GM19455 (cell line): ENCODE measurements around the gene SIX3.

Experiments
- ATAC-seq: cut with Tn5 transposase; IDR thresholded peaks from one replicate; pipeline ENCODE4 v1.9.1; 2021; ENCODE audit not compliant: unreplicated experiment

The SIX3 gene

DNA sequence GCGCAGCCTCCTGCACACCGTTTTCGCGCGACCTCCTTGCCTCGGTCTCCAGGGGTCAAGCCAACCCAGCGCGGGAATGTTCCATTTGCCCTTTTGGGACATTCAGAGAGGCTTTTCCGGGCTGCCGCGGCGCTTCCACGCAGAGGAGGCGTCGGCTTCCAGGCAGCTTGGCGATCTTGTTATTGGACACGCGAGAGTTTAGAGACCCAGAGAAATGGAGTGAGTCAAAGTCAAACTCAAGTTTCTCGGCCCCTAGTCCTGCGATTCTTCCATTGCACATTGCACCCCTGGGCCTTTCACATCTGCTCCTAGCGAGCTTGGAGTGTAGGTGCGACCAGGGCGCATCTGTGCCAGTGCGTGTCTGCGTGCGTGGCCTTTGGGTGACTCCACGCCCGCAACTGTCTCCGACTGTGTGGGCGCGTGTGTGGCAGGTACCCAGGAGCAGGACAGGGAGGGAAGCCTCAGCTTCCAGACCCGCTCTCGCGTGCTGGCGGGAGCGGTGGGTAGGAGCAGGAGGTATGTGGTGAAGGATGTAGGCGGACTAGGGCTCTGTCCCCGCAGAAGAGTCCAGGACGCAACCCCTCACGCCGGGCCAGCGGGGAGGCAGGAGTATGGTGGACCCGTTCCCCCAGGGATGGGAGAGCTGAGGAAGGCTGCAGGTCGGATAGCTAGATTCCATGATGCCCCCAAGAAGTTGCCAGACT, 13.5 kb downstream of the SIX3 start:
- ATAC-seq = no peak

DNA sequence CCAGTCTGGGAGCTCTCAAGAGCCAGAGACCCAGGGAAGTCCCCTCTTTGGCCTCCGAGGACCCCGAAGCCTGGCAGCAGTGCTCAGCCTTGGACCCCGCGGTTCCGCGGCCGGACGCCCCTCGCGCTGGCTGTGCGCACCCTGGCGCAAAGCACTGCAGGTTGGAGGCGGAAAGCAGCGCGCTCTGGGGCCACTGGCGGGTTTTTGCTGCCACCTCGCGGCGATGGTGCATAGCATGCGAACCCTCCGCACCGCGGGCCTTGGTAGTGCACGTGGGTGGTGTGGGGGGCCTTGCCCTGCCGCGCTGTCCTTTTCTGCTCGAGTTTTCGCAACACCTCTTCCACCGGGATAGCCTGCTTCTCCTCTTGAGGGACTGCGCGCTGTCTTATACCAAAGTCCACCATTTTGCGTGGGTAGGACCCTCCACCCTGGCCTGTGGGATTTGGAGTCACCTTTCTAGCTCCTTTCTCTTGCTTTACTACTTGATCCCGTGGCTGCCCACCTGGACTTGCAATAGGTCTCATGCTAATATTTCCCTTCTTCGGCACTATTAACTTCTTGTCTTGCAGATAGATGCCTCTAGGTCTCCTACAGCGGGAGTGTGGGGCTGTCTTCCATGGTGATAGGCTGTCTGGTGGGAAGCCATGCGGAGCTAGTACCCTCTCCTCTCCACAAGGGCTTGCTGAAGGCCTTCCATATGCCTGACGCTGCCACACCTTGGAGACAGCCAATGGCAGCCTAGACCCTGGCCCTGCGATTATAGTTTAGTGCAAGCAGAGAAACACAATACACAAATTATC, 14.3 kb downstream of the SIX3 start:
- no peak for ATAC-seq

DNA sequence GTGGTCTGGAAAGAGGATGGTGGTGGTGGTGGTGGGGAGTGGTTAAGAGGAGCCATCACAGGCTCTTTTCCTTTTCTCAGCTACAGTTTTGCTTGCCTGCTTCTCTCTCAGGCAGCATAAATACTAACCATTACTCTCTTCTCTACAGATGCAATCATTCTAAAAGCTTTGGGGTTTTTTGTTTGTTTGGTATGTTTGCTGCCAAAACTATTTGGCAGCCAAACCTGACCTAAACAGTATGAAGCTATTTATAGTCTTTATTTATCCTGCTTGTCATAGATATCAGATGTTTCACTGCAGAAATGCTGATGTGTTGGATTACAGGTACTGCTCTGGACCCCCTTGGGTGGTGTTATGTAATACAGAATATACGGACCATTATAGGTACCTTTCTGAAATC, 15.3 kb downstream of the SIX3 start:
- ATAC-seq = no peak

DNA sequence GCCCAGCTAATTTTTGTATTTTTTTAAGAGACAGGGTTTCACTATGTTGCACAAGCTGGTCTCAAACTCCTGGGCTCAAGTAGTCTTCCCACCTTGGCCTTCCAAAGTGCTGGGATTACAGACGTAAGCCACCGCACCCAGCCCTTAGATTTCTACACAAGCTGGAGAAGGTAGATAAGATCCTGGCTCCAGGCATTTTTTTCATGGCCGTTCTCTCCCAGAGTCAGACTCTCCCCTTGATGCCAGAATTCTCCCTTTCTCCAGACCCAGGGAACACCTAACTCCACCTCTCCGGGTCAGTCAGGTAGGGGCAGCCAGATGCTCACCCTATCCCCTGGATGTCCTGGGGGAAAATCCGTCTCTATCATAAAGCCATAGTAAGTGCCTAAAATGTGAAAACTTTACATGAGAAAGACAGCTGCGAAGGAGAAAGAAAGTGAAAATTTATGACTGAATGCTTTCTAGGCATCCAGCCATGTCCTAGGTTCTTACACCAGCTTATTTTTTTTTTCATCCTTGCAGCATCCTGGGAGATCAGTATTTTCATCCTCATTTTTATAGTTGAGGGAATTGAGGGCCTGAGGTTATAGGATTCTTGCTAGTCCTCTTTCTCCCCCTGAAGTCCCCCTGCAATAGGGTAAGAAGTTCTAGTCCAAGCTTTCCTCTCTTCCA, 16.3 kb downstream of the SIX3 start:
- ATAC-seq = no peak

DNA sequence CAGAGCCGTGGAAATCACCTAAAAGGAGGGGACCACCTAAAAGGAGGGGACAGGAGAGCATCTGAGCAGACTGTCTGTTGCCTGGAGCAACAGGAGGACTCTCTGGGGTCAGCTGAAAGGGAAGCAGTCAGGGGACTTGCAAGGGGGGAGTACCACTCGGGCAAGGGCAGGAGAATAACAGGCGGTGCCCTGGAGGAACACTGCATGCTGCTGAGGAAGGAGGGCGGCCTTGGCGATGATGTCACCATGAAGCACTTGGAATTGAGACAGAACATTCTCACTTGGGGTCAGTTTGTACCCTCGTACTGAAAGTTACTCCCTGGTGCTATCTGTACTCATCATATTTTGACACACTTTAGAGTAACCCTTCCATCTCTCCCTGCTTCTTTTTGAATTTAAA, 18.4 kb downstream of the SIX3 start:
- no peak for ATAC-seq

DNA sequence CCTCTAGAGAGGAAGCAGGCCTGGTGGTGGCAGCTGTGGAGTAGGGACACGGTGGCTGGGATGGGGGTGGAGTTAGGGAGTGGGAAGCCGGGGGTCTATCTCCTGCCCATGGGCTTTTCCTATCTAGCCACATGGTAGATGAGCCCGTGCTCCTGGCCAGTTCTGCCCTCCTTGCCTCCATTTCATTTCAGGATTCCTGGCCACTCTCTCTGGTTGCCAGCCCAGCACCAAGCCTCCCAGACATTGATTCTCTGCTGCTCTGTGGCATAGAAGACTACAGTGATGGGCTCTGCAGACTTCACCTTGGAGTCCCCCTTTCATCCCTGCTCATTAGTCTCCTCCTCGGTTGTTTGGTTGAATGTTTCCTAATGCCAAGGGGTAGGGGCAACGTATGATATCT, 19.4 kb downstream of the SIX3 start:
- ATAC-seq = no peak

DNA sequence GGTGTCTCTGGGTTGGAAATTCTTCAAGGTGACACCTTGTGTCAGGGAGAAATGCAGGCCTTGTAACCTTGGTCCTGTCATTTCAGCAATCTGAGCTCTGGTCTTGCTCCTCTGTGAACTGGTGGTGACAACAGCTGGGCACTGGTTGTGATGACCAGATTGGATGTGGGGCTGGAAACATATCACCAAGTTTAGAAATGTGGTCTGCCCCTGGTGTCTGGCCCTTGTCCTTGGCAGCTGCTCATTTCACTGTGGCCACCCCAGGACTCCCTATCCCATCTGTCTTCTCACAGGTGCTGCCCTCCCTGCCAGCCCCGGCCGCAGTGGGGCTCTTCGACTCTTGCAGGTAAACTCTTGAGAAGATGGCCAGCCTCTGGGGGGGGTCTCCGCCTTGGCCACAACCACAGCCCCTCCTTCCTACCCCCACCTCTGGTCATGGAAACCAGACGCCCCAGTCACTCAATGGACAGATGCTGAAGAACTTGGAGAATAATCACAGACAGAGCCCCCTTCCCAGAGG, 20.7 kb downstream of the SIX3 start:
- ATAC-seq = no peak

DNA sequence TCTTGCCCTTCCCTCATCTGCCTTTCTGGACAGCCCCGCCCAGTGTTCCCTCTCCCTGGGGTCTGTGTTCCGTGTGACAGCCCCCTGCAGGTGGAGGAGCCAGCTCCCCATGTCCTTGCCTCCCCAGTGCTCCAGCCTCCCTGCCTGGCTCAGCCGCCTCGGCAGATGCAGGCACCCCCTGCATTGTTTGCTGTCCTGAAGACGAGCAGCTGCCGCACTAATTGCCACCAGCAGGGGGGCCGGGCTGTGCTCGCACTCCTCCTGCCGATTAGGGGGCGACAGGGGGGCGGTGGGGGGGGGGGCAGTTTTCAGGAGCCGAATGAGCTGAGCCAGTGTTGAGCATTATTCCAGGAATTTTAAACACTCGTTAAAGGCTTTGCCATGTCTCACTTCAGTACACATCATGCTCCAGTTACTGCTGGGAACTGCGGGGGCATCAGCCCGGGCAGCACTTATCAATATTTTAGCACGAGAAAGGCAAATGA, 23.3 kb downstream of the SIX3 start:
- no peak for ATAC-seq

DNA sequence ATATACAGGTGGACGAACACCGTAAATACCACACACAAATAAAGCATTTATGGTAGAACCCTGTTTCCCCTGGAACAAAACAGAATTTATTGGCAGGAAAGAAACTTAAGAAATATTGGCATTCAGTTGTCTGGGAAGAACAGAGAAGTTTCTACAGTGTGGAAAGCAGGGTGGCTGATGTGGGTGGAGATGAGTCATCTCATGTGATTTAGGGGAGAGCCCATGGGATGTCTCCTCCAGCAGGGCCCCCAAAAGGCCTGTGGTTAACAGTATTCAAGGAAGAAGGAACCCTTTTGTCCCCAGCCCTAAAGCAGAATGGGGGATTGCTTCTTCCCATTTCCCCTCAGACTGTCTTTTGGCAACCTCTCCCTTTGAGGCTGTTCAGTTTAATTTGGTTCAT, 24.2 kb downstream of the SIX3 start:
- ATAC-seq = no peak

DNA sequence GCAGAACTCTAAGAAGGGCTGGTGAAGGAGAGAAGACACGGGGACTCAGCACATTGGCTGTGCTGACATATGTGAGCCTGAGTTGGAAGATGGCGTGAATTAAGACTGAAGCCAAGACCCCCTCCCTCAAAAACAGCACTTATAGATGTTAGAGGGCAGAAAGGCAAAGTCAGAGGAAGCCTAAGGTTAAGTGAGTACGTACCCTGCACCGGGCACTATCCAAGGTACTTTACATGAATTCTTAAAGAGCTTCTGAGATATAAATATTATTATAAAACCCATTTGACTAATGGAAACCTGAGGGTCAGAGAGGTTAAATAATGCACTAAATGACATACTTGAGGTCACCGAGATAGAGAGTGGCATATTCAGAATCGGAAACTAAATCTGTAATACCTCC, 25.6 kb downstream of the SIX3 start:
- ATAC-seq = no peak

DNA sequence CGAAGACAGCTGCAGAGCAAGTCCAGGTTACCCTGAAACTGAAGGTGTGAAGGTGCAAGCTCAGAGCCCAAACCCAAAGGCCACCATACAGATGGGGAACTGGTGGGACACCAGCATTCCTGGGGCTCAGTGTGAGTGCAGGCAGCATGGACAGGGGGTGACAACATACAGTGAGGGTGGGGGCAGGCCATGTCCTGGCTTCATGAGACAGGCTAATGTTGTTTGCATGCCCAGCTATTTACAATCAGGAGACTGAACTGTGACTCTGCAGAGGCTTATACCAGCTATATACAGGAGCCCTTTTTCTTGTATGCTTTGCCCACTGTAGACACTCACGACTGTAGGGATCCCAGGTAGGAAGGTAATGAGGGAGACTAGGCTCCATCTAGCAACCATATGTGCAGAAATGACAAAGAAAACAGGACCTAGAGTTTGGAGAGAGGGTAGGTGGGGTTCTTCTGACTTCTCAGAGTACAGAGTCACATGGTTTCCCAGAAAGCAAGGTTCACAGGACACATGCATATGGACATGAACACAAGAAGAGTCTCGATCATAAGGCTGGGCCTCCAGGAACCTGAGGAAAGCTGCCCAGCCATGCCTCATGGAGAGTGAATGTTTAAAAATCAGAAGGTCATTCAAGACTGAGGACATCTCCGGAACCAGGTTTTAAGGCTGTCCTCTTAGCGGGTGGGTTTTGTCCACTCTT, 26.4 kb downstream of the SIX3 start:
- no peak for ATAC-seq

DNA sequence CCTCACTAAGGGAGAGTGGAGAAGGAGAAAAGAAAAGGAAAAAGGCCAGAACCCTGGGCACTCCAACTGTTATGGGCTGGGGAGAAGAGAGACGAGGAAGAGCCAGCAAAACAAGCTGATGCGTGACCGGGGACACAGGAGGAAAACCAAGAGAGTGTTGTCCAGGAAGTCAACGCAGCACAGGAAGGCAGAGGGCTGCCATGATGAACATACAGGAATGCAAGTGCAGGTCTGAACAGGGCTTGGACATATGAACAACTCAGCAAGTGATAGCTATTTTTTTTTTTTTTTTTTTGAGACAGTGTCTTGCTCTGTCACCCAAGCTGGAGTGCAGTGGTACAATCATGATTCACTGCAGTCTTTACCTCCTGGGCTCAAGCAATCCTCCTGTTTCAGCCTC, 28.4 kb downstream of the SIX3 start:
- no peak for ATAC-seq

DNA sequence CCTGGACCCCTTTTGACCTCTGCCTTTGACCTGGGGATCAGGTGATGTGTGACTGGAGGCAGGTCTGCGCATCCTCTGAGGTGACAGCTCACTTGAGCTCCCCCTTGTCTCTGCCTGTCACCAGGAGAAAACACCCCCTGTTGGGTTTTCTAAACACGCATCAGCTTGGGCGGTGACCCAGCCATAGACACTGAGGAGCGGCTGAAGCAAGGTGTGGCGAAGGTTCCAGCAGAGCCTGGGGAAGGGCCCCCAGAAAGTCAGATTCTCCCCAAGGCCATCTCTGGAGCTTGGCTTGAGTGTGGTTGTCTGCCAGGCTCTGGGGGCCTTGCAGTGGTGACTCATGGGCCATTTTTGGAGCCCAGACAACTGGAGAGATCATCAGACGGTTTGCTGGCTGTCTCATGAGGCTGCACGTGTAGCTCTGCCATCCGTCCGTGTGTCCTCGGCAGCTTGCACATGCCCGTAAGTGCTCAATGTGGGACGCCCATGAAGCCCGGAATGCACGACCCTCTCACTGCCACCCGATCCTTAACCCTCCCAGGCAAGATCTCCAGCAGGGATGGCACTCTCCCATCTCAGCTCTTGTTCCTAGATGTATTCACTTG, 29.4 kb downstream of the SIX3 start:
- no peak for ATAC-seq

DNA sequence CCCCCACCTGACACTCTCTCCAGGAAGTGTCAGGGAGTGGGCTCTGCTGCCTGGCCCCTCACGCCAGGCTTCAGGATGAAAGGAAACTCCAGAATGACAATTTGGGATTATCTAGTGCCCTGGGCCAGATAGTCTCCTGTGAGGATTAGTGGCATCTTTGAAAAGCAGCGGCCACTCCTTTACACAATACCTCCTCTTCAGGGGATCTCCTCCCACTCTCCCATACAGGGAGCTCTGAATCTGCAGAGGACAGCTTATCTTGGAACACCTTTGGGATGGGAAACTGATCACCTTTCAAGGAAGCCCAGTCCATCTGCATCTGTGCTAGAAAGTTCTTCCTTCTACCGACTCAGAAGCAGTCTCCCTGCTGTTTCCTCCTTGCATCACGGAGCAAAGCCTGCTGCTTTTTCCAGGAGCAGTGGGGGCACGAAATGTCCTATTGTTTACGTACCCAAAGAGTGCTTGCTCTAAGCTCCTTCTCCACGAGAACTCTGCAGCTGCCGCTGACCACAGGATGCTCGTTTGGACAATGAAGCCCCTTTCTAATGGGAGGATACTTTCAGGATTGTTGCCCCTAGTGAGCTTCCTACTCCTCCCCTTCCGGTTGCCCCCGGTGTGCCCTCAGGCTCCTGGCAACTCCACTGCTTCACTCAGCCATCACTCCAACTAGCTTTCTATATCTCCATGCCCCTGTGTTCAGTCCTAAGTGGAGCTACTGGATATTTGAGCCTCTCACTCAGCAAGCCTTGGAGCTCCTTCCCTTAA, 31.5 kb downstream of the SIX3 start:
- ATAC-seq = no peak

DNA sequence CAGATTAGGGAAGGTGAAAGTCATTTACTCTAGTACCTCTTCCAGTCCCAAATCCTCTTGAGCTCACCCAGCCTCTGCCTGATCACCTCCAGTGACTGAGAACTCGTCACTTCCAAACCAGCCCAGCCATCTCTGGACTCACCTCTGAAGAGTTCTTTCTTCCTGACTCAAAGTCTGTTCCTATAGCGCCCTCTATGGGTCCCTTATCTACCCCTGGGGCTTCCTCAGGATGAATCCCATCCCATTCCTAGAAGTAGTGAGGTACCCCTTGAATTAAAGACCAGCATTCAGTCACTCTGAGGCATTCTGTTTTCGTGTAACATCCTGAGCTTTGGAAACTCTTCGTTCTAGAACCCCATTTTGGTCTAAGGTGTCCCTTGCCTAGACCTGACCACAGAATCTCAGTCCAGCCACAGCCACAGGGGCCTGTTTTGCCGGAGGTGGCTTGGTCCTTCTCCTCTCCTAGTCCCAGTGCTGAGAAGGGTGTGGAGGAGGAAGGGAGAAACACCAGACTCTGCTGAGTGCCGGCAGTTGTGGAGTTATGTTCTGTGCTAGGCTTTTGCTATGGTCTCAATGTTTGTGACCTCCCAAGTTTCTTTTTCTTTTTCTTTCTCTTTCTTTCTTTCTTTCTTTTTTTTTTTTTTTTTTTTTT, 32.7 kb downstream of the SIX3 start:
- ATAC-seq = no peak

DNA sequence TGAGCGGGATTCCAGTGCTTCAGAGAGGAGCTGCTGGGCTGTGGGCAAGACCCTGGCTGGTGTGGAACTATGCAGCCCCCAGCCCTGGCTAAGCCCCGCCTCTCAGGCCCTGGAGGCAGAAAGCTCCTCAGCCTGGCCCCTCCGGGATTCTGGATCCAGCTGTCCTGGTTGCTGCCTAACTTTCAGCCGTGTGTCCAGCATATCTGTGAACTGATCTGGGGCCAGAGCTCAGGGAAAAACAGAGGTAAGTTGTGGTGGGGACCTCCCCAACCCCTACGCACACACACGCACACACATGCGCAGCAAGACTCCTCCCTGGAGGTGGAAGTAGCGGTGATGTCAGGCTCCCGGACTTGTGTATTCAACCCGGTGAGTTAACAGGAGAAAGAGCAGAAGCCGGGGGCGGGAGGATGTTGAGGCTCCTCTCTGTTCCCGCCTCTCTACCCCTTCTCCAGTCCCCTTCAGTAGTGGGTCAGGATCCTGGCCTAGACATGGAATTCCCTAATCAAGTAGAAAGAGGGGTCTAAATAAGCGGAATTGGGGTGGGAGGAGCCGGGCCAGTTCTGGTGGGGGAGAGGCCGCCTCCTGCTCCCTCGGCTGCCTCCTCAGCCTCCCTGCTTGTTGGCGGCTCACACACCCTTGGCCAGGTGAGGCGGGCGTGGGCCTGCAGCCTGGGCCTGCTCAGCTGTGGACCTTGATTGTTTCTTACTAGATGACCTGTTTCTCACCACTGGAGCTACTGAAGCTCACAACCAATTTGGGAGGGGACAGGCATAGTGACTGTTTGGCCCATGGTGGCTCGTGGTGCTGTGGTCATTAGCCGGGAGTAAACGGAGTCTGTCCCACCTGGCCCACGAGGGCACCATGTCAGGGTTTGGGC, 34.3 kb downstream of the SIX3 start:
- ATAC-seq = no peak

DNA sequence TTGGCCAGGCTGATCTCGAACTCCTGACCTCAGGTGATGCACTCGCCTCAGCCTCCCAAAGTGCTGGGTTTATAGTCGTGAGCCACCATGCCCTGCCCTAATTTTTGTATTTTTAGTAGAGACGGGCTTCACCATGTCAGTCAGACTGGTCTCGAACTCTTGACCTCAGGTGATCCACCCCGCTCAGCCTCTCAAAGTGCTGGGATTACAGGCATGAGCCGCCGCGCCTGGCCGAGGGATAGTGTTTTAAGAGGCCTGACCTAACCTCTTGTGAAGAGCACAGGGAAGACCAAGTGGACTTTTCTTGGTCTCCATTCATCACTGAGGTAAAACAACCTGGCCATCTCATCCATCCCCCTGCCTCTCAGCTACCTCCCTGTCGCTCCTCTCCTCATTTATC, 38.1 kb downstream of the SIX3 start:
- no peak for ATAC-seq
